ENCODE measurements around the gene PRPF19. TPM values are rescaled to one million over a fixed set of nuclear protein-coding genes. Genes with fewer than 3 reads are reported as not detected.

Gene PRPF19
- total RNA-seq, 1 donor = 41.5 TPM

GRCh38 chr11:60854847-60855725 lies 51.3 kb downstream of the PRPF19 start:
- no peak overlapping the region for H3K4me3 ChIP-seq (ENCODE audit: low read depth, low read length)
- TF ChIP-seq CTCF (IDR thresholded peaks at IDR 0.05; ENCODE audit: insufficient read depth, low read depth, low read length) = no peak
- DNase-seq (ENCODE audit: low read depth) = no peak

- no peak for TF ChIP-seq CTCF (IDR thresholded peaks at IDR 0.05; ENCODE audit: insufficient read depth, low read depth, low read length)
These were observed 52.1 kb downstream of the PRPF19 start for GRCh38 chr11:60854140-60854846.

GRCh38 chr11:60852982-60853950 lies 53.1 kb downstream of the PRPF19 start:
- no peak for TF ChIP-seq CTCF (IDR thresholded peaks at IDR 0.05; ENCODE audit: insufficient read depth, low read depth, low read length)
- H3K4me3 ChIP-seq (ENCODE audit: low read depth, low read length) = no peak overlapping the region
- no peak for DNase-seq (ENCODE audit: low read depth)

More at GRCh38 chr11:60854140-60854846, 52.1 kb downstream of the PRPF19 start:
- no peak for DNase-seq (ENCODE audit: low read depth)
- H3K4me3 ChIP-seq (ENCODE audit: low read depth, low read length) = no peak overlapping the region

- no peak for DNase-seq (ENCODE audit: low read depth)
These were observed 54.0 kb downstream of the PRPF19 start for GRCh38 chr11:60852117-60852981.

GRCh38 chr11:60851327-60852104 lies 54.9 kb downstream of the PRPF19 start:
- no peak for DNase-seq (ENCODE audit: low read depth)
- no peak for TF ChIP-seq CTCF (IDR thresholded peaks at IDR 0.05; ENCODE audit: insufficient read depth, low read depth, low read length)
- no peak overlapping the region for H3K4me3 ChIP-seq (ENCODE audit: low read depth, low read length)

More at GRCh38 chr11:60852117-60852981, 54.0 kb downstream of the PRPF19 start:
- H3K4me3 ChIP-seq (ENCODE audit: low read depth, low read length) = no peak overlapping the region
- no peak for TF ChIP-seq CTCF (IDR thresholded peaks at IDR 0.05; ENCODE audit: insufficient read depth, low read depth, low read length)

Data from fibroblast of villous mesenchyme (primary cell).